Fibroblast of skin of left quadriceps (primary cell): ENCODE data around the gene MFGE8.

Source experiments
- DNase-seq, 2 experiments: peaks; one replicate each; pipeline ENCODE4 v3.0.0-alpha.2; 2013; ENCODE audit warnings: low read depth in 2 of 2

Gene MFGE8

DNA sequence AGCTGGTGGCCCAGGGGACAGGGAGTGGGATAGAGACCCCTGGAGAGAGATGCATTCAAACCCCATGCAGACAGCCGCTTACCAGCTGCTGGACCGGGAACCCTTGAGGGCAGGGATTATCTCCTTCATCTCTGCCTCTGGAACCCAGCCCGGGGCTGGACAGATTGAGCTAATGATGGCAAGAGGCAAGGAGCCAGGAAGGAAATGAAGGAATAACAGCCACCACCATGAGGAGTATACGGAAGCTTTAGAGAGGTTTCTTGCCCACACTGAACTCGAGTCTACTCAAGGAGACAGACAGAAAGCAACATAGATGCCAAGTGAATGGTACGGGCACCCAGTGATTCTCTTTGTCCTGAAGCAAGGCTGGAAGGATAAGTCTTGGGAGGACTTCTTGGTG lies 41.1 kb downstream of the MFGE8 start:
- no peak for DNase-seq

DNA sequence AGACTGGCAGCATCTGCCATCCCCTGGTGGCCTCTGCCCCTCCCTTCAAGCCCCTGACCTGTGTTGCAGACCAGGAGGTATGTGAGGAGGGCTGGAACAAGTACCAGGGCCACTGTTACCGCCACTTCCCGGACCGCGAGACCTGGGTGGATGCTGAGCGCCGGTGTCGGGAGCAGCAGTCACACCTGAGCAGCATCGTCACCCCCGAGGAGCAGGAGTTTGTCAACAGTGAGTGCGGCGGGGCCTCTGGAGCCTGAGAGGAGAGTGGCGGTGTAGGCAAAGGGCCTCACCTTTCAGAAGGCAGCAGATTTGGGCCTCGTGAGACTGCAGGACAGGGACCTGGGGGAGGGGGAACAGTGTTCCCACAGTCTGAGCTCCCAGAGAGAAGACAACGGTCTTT lies 41.9 kb downstream of the MFGE8 start:
- DNase-seq, result no peak

DNA sequence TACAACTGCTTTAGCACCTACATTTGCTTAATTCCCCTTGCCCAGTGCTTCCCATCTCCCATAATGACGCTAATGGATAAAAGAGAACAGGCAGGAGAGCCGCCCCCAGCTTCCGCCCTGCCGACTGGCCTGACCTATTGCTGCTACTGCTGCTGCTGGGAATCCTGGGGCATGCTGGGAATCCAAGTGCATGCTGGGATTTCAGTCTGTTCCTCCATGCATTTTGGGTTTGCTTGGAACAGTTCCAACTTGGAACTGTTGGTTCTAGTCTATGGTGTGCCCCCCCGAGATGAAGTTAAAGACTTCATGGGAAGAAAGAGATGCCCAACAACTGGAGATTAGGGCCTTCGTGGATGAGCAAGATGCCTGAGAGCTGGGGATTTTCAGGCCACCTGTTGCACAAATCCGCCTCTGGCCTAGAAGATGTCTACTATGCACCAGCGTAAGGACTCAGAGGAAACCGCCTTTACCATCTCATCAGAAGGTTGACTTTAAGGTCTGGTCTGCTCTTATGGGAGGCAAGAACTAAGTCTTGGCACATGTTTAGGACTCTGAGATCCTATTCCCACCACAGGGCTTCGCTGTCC lies 46.8 kb downstream of the MFGE8 start:
- DNase-seq, result no peak

DNA sequence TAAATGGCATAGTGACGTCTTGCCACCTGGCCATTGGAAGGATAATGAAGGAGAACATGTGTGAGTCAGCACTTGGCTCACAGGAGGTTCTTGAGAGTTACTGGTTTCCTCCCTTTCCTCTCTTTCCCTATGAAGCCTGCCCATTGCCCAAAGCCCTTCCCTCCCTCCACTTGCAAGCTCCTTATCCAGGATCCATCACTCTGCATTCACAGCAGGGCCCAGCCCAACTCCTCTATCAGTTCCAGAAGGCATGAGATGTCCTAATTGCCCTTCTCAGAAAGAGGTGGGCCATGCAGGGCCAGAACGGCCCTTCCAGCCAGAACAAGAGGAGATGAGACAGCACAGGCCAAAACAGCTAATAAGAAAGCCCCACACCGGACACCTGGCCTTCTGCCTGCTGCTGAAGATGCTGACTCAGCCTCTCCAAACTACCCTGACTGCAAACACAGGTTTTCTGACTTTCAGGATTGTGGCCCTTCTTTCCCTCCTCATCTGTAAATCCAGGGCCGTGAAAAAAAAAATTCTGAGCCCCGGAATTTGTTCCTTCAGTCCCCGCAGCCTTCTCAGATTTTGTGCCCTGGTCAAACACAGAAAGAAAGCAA lies 47.6 kb downstream of the MFGE8 start:
- no peak for DNase-seq

DNA sequence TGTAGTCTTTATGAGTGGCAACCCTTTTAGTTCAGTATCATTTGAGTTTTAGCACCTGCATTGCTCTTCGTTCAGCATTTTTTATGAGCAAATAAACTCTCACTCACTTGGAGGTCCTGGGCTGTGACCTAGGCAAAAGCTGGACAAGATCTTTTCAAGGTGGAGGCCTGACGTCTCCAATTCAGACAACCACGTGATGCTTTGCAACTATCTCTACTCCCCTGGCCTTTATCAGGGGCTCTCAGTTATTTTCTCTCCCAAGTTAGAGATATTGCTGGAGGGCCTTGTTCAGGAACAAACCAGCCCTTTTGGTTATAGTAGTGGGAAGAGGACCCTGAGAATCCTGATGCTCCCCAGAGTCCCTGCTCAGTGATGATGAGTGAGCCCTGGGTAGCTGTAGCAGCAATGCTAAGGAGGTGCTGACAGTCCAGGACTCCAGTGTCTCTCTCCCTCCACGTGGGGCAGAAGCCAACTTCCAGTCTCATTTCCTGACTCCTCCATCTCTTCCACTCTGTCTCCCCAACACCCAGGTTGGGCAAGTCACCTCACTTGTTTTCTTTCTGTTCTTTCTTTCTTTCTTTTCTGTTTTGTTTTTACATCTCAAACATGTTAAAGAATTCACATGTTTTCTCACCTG lies 48.2 kb downstream of the MFGE8 start:
- DNase-seq, result no peak

DNA sequence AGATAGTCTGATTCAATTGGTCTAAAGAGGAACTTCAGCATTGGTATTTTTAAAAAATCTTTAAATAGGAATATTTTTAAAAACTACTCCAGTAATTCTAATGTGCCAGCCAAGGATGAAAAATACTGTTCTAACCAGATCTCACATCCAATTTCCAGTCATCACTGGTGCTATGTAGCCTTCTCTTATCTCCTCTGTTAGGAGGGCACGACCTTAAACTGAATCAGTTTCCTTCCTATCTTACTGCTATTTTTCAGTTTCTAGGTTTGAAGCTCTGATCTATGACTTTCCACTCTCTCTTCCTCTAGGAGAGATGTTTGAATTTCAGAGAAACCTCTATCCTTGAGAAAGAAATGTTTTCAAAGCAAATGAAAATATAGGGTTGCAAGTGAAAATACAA lies 49.8 kb downstream of the MFGE8 start:
- no peak for DNase-seq

DNA sequence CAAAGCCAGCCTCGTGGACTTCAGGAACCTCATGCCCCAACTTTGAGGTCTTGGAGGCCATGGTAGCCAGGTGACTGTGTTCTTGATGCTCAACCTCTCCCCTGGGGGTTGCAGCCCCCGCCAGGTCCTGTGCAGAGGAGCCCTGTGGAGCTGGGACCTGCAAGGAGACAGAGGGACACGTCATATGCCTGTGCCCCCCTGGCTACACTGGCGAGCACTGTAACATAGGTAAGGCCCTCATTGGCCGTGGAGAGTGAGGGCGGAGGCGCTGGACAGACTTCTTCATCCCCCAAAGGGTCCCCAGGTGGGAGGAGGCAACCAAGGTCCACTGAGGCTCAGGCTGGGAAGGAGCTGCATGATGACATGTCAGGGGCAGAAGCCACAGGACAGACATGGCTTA lies 53.0 kb downstream of the MFGE8 start:
- no peak for DNase-seq

DNA sequence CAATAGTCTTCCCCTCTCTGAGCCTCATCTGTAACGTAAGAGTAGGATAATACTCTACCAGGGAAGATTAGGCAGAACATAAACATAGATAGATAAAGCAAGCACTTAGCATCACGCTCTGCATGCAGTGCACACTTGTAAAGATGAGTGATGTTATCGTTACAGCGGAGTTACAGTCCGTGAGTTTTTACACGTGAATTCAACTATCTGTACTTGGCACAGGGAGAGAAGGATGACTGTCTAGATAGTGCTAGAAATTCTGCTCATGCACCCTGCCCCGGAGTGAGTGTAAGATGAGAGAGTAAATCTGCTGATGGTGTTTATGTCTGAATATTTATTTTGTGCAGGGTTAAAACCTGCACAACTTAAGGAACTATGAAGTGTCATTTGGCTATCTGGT lies 53.6 kb downstream of the MFGE8 start:
- no peak for DNase-seq

DNA sequence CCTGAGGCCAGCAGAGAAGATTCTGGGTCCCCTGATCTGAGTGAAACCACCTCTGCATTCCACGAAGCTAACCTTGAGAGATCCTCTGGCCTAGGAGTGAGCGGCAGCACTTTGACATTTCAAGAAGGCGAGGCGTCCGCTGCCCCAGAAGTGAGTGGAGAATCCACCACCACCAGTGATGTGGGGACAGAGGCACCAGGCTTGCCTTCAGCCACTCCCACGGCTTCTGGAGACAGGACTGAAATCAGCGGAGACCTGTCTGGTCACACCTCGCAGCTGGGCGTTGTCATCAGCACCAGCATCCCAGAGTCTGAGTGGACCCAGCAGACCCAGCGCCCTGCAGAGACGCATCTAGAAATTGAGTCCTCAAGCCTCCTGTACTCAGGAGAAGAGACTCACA lies 54.2 kb downstream of the MFGE8 start:
- no peak for DNase-seq

DNA sequence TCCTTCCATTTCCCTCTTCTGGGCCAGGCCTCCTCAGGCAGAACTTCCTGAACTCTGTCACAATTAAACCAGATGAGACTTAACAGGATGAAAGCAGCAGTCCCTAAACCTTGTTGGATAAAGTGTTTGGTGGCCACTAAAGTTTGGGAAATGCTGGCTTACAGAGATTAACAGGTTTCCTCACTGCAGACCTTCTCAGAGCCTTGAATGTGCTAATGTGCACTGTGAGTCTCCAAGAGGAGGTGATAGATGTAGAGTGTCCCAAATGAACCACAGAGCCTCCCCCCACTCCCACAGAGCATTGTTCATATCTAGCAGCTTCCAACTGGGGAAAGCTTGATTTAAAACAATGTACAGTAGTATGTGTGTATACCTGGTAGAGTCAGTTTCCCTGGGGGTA lies 60.7 kb downstream of the MFGE8 start:
- no peak for DNase-seq

DNA sequence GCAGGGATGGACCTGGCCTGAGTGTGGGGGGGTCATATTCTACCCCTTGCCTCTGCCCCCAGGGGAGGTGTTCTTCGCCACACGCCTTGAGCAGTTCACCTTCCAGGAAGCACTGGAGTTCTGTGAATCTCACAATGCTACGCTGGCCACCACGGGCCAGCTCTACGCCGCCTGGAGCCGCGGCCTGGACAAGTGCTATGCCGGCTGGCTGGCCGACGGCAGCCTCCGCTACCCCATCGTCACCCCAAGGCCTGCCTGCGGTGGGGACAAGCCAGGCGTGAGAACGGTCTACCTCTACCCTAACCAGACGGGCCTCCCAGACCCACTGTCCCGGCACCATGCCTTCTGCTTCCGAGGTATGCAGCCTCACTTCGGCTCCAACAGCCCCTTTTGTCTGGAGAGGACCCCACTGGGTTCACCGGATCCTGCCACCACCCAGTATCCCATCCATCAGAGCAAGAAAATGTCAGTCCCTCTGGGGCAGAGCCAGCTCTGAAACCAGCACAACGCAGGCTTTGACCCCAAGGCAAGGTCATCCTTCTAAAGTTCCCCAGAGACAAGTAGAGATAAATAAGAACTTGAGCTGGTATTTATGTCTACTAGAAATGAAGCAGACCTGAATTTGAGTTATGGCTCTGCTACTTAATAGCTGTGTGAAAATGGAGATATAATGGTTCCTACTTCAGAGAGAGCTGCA lies 63.7 kb downstream of the MFGE8 start:
- no peak for DNase-seq
